Adipocyte (in vitro differentiated cells): Measurements from ENCODE around the gene NR1D2.
"Not testable (repeated sequence)": the region's sequence is repeated elsewhere in the genome, so short reads cannot be mapped to it uniquely, and the experiment has no call there.

Source experiments
- DNase-seq: peaks from one replicate; pipeline ENCODE4 v3.0.0-alpha.2; 2015; ENCODE audit warnings: low read depth
- H3K27me3 ChIP-seq: replicated peaks from 2 replicates; pipeline ENCODE4 v1.7.0; 2013; ENCODE audit warnings: mild to moderate bottlenecking, low read length, moderate library complexity; ENCODE audit not compliant: control insufficient read depth, insufficient read depth
- H3K36me3 ChIP-seq: 2 replicates; pipeline ENCODE4 v1.7.0; 2013; ENCODE audit warnings: low read length, mild to moderate bottlenecking, moderate library complexity; ENCODE audit not compliant: control insufficient read depth, insufficient read depth, severe bottlenecking
- H3K4me1 ChIP-seq: 2 replicates; pipeline ENCODE4 v1.7.0; 2013; ENCODE audit warnings: mild to moderate bottlenecking, low read length, moderate library complexity; ENCODE audit not compliant: control insufficient read depth, insufficient read depth
- H3K4me3 ChIP-seq: 2 replicates; pipeline ENCODE4 v1.7.0; 2013; ENCODE audit warnings: mild to moderate bottlenecking, low read length, moderate library complexity
- H3K9ac ChIP-seq: 2 replicates; pipeline ENCODE4 v1.7.0; 2013; ENCODE audit warnings: mild to moderate bottlenecking, low read length, moderate library complexity
- H3K9me3 ChIP-seq: 2 replicates; pipeline ENCODE4 v1.7.0; 2013; ENCODE audit warnings: mild to moderate bottlenecking, low read length, moderate library complexity; ENCODE audit not compliant: control insufficient read depth

The NR1D2 gene

GRCh38 chr3:23944861-23945662 lies at the start of gene NR1D2:
Gene NR1D2, plus strand, starts transcription at chr3:23945286. Its CDS starts 293 bp downstream, at chr3:23945579.
- Histone ChIP-seq H3K36me3 (no peaks in the 10 kb centered on the region), H3K9ac (peak within 1 kb of the TSS; percentile 79), H3K4me1 (peaks cover 23% of the 10 kb centered on the region), H3K27me3 (no peaks in the 10 kb centered on the region), H3K9me3 (no peaks in the 10 kb centered on the region), H3K4me3 (peak within 1 kb of the TSS; percentile 88)
- peak; percentile 92 for DNase-seq

GRCh38 chr3:23900744-23901143 lies 44.3 kb upstream of the NR1D2 start:
- no peaks in the 10 kb centered on the region for H3K9me3 ChIP-seq
- DNase-seq, result peak; percentile 60
- no peaks in the 10 kb centered on the region for H3K27me3 ChIP-seq
- H3K9ac ChIP-seq, result no peak overlapping the region
- H3K36me3 ChIP-seq, result peaks cover 50% of the 10 kb centered on the region
- no peak overlapping the region for H3K4me3 ChIP-seq
- H3K4me1 ChIP-seq, result no peaks in the 10 kb centered on the region

- DNase-seq, result no peak
Measured at GRCh38 chr3:23904545-23904944, 40.5 kb upstream of the NR1D2 start.

GRCh38 chr3:23909341-23909740 lies 35.7 kb upstream of the NR1D2 start:
- Histone ChIP-seq H3K27me3 (no peaks in the 10 kb centered on the region), H3K4me3 (no peak overlapping the region), H3K9ac (no peak overlapping the region), H3K4me1 (peaks cover 6% of the 10 kb centered on the region), H3K36me3 (peaks cover 35% of the 10 kb centered on the region), H3K9me3 (no peaks in the 10 kb centered on the region)
- DNase-seq, result no peak

More at GRCh38 chr3:23904545-23904944, 40.5 kb upstream of the NR1D2 start:
- Histone ChIP-seq H3K27me3 (no peaks in the 10 kb centered on the region), H3K36me3 (peaks cover 48% of the 10 kb centered on the region), H3K9me3 (no peaks in the 10 kb centered on the region), H3K4me1 (no peaks in the 10 kb centered on the region), H3K9ac (no peak overlapping the region), H3K4me3 (no peak overlapping the region)

DNA sequence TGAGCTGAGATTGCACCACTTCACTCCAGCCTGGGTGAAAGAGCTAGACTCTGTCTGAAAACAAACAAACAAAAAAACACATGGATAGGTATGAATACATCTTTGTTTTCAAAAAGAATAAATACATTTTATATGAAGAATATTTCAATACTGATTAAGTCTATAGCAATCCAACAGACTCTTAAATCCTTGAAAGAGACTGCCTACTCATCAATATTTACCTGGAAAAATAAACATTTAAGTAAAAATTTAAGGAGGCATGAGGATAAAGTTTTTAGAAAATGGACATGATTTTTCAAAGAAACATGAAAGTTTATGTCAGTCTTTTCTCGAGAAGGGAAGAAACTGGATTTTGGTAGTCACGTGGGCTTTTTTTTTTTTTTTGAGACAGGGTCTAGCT lies 33.7 kb upstream of the NR1D2 start:
- H3K36me3 ChIP-seq, result peaks cover 34% of the 10 kb centered on the region
- H3K4me3 ChIP-seq, result no peak overlapping the region
- no peaks in the 10 kb centered on the region for H3K9me3 ChIP-seq
- no peaks in the 10 kb centered on the region for H3K27me3 ChIP-seq
- peaks cover 23% of the 10 kb centered on the region for H3K4me1 ChIP-seq
- H3K9ac ChIP-seq, result no peak overlapping the region
- no peak for DNase-seq

GRCh38 chr3:23912335-23912734 lies 32.8 kb upstream of the NR1D2 start:
- not testable (repeated sequence) for H3K4me3 ChIP-seq, H3K9me3 ChIP-seq, H3K27me3 ChIP-seq, H3K9ac ChIP-seq, DNase-seq
- peaks cover 23% of the 10 kb centered on the region for H3K4me1 ChIP-seq
- peaks cover 31% of the 10 kb centered on the region for H3K36me3 ChIP-seq

GRCh38 chr3:23913182-23913581 lies 31.9 kb upstream of the NR1D2 start:
- Histone ChIP-seq H3K27me3 (no peaks in the 10 kb centered on the region), H3K9me3 (no peaks in the 10 kb centered on the region), H3K9ac (no peak overlapping the region), H3K36me3 (peaks cover 27% of the 10 kb centered on the region), H3K4me1 (peaks cover 23% of the 10 kb centered on the region), H3K4me3 (no peak overlapping the region)
- DNase-seq, result no peak

DNA sequence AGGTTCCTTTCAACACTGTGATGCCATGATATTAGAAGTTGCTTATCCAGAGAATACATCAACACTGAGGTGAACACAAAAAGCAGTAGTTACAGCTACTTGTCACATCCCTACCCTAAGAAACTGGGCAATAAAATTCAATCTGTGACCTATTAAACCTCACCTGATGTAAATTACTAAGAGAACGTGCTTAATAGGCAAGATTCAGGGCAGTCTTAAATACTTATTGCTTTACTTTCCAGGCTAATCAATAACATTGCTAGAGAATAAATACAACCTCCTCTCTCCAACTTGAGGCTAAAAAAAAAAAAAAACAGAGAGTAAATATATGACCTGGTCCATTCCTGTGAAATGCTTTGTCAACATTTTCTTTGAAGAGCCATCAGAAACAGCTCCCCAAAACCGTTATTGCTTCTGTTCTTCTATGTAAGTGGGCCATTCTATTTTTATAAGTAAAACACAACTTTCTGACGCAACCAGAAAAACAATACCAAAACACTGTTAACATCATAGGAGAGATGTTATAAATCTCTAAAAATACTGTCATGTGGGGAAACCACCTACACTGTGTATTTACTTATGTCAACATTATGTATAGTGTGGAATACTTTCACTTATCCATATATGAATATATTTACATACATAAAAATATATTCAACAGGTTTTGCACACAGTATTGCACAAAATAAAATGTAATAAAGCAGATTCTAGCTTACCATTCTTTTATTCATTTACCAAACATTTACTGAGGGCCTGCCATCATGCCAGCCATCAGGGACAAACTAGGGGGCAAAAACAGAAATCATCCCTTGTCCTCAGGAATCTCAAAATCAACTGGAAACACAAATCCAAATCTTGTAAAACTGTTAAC lies 31.0 kb upstream of the NR1D2 start:
- no peaks in the 10 kb centered on the region for H3K27me3 ChIP-seq
- H3K4me3 ChIP-seq, result no peak overlapping the region
- no peaks in the 10 kb centered on the region for H3K9me3 ChIP-seq
- no peak overlapping the region for H3K9ac ChIP-seq
- DNase-seq, result no peak
- peaks cover 30% of the 10 kb centered on the region for H3K4me1 ChIP-seq
- H3K36me3 ChIP-seq, result peaks cover 32% of the 10 kb centered on the region

GRCh38 chr3:23915537-23916108 lies 29.5 kb upstream of the NR1D2 start:
- H3K9me3 ChIP-seq, result no peaks in the 10 kb centered on the region
- H3K36me3 ChIP-seq, result peaks cover 30% of the 10 kb centered on the region
- peak overlapping the region; percentile 97 for H3K4me3 ChIP-seq
- no peak for DNase-seq
- peak overlapping the region; percentile 99 for H3K9ac ChIP-seq
- no peaks in the 10 kb centered on the region for H3K27me3 ChIP-seq
- H3K4me1 ChIP-seq, result peaks cover 41% of the 10 kb centered on the region

DNA sequence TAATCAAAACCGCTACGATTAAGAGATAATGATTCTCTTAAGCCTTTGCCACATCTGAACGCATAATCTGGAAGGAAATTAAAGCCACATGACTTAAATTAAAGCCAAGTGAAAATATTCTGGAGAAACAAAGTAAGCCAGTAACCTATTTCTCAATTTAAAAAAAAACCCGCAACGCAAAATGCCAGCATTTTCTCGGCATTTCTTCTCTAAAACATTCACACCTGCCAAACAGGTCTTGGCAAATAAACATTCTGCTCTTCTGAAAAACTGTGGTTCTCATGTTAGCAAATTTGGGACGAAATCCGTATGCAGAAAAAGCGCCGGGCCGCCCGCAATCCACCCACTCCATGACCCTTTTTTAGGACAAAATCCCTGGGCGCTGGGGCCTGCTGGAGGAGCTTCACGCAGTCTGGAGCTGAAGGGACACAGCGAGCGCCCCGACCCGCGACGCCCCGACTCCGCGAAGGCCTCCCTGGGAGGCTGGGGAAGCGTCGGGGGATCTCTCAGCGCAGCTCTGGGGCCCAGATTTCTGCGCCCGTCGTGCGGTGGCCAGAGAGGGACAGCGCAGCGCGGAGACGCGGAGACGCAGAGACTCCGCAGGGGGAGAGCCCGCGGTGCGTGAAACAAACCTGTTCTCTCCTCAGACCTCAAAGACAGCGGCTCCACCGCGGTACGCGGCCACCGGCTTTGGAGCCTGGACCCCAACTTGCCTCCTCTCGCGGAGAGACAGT lies 28.8 kb upstream of the NR1D2 start:
- H3K9ac ChIP-seq, result peak overlapping the region; percentile 99
- no peaks in the 10 kb centered on the region for H3K27me3 ChIP-seq
- peaks cover 46% of the 10 kb centered on the region for H3K4me1 ChIP-seq
- DNase-seq, result peak; percentile 39
- peaks cover 31% of the 10 kb centered on the region for H3K36me3 ChIP-seq
- H3K4me3 ChIP-seq, result peak overlapping the region; percentile 97
- no peaks in the 10 kb centered on the region for H3K9me3 ChIP-seq
